GM21723 (cell line): ENCODE results near the gene FAM76B.
"Not testable (repeated sequence)": the region's sequence is repeated elsewhere in the genome, so short reads cannot be mapped to it uniquely, and the experiment has no call there.

Experiments used
- ATAC-seq: cut with Tn5 transposase; IDR thresholded peaks from one replicate; pipeline ENCODE4 v1.9.1; 2021; ENCODE audit warnings: mild to moderate bottlenecking, moderate library complexity; ENCODE audit not compliant: unreplicated experiment

The FAM76B gene

DNA sequence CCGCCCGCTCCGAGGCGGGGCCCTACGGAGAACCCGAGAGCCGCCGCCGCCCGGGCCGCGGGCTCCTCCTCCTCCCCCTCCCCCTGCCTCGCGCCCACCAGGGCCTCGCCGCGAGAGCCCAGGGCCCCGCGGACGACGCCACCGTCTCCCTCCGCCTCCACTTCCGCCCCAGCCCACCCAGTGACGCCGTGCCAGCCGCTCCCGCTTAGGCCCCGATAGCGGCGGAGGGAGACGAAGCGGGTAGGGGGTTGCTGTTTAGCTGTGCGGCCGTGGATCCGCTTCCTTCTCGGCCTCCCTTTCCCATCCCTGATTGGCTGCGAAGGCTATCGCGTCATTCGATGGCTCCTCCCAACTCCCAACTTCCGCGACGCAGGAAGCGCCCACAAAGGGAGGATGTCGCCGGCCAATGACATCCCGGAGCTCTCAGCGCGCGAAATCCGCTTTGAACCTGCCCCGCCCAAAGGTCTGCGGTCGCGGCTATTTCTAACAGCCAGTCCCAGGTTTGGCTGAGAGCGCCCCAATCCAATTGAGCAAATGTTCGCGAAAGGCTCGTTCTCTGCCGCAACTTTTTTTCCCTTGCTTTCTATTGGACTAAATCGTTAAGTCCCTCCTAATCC lies at the start of gene FAM76B:
TSS of gene FAM76B (minus strand) at position 277 of the 617 bp plus-strand sequence. CDS start 304 bp downstream, outside the sequence.
- peak; percentile 77 for ATAC-seq

DNA sequence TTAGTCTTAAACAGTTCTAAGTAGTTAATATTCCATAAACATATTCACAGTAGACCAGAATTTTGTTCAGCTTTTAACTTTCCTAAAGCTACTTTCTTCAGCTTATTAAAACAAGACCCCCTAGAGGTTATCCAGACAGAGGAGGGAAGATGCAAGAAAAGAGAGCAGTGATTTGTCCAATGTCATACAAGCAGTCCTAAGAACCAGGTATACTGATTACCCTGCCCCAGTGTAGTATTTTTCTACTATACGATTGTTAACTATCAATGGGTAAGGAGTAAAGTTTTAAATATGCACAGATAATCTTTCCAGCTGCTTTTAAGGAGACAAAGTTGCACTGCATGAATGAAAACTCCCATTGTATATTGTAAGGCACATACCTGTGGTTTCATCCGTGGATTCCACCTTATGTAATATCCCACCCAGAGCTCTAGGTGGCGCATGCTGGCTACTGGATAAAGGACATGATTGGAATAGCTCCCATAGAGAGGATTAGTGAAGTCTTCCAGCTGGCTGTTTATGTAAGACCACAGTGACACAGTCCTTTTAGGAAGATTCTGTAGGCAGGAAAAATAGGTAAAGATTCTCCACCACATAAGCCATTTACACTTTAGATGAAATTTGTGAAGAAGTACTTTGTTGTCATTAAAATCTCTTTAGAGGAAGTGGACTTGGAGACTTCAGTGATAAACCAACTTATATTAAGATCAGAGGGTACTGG lies 46.3 kb upstream of the FAM76B start:
- peak; percentile 94 for ATAC-seq

DNA sequence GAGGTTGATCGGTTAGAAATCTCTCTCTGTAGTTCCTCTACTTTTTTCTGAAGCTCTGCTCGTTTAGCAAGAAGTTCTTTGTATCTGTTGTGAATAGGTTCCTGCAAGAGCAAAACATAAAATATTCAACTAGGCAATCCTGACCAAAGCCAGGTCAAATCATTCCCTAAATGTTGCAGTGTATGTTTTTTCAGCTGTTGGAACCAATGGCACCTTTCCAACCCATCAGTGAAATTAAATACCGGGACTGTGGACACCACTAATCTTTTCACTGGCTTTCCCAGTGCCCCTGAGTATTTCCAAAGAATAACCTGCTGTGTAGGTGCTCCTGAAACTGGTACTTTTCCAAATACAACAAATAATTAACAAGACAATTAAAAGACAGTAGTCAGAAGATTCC lies 45.8 kb upstream of the FAM76B start:
- ATAC-seq, result no peak

DNA sequence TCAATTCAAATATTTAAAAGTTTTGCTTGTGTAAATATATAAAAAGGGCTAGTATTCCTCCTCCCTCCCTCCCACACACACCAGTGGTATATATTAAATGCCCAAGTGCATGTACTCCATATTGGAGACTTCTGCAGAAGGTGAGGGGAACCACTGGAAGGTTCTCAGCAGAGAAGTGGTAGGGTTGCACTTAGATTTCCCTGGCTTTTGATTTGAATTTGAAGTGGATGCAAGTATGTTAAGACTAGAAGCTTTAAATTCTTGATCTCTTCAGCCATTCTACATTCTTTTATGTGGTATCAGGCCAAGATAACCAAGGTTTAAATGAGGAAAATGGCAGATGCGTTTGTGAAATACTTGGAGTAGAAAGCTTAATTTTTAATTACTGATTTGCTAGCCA lies 43.8 kb upstream of the FAM76B start:
- no peak for ATAC-seq

DNA sequence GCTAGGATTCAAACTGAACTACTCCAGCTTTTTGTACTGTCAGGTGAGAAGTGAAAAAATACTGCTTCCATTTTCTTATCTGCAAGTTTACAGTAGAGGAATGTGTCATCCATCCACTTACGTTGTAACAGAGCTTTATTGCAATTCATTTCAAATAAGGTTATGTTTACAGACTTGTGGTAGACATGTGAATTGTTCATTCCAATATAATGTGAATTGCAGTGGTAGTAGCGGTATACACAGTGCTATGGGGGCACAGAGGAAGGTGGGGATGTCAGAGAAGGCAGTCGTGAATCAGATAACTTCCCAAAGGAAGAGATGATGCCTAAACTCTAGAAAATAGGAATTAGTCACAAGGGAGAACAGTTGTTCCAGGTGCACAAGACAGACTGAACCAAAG lies 43.2 kb upstream of the FAM76B start:
- ATAC-seq, result no peak

DNA sequence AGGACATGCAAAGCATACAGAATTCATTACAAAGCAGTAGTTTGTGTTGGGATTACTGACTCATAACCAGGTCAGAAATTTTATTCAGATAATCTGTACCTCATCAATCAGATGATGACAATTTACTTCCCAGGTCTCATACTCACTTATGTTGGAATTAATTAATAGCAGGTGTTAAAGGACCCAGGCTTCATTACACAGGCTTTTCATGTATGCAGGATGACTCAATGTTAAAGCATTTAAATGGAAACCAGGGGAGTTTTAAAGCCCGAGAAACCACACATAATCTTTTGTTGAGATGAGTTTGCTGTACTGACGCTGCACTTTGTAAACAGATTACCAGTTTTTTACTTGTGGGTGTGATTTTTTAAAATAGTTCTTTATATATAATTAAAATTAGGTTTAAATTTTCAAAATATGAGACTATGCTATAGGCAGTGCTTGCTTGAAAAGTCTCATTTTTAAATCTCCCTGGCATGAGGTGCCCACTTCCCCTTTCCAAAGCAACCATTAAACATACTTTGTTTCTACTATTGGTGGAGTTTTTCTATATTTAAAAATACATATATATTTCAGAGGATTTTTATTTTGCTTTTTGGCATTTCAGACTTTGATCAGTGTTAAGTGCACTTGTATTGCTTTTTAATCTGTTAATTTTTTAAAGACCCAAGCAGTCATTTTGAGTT lies 41.8 kb upstream of the FAM76B start:
- ATAC-seq, result no peak

DNA sequence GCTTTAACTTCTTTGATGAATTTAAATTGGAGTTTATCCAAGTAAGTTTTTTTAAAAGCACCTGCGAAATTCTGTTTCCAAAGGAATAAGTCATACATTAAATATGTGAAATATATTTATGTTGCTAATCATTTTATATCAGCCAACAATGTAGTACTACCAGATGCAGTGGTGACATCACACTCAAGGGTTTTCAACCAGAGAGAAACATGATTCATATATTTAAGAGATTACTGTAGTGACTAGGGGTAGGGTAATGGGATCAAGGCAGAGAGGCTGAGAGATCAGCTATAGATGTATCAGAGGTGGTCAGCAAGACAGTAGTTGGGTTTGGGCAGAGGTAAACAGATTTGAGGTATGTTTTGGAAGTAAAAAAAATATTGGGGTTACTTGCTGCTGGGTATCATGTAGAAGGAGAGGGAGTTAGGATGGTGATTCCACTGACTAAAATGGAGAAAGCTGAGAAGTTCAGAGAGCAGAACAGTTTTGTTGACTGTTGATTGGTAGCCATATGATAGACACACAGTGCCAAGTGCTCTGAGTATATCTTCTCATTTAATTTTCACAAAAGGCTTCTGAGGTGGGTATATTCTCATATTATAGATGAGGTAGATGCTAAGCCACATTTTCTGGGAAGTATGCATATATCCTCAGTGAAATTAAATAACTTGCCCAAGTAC lies 40.1 kb upstream of the FAM76B start:
- ATAC-seq, result no peak

DNA sequence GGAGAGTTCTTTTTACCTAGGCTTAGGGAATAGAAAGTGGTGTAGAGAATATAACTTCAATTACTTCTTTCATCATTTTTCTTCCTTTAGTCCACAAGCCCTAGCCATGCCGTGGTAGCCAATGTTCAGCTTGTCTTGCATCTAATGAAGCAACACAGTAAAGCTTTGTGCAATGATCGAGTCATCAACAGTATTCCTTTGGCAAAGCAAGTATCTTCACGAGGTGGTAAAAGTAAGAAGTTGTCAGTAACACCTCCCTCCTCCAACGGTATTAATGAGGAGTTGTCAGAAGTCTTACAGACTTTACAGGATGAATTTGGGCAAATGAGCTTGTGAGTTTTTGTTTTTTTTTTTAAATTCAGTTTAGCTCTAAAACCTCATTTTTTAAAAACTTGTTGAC lies 38.1 kb upstream of the FAM76B start:
- no peak for ATAC-seq

DNA sequence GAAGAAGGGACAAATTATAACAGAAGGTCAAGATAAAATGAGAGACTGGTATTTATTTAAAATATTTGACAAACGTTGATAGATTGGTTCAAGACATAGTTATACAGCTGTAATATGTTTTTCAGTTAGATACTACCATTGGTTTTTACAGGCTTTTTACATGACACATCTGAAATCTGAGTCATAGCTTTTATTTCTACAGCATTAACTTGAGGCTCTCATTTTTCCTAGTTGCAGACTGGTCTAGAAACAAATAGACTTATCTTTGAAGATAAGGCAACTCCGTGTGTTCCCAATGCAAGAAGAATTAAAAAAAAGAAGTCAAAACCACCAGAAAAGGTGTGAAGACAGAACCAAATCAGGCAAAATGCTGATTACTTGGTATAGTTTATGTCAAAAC lies 32.1 kb upstream of the FAM76B start:
- no peak for ATAC-seq

DNA sequence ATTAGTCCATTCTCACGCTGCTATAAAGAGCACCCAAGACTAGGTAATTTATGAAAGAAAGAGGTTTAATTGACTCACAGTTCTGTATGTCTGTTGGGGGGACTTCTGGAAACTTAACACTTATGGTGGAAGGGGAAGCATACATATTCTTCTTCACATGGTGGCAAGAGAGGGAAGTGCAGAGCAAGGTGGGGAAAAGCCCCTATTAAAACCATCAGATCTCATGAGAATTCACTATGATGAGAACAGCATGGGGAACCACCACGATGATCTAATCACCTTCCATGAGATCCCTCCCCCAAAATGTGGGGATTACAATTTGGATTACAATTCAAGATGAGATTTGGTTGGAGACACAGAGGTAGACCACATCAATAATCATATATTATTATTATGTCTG lies 26.5 kb upstream of the FAM76B start:
- ATAC-seq, result no peak

DNA sequence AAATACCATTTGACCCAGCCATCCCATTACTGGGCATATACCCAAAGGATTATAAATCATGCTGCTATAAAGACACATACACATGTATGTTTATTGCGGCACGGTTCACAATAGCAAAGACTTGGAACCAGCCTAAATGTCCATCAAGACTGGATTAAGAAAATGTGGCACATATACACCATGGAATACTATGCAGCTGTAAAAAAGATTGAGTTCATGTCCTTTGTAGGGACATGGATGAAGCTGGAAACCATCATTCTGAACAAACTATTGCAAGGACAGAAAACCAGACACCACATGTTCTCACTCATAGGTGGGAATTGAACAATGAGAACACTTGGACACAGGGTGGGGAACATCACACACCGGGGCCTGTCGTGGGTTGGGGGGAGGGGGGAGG lies 21.5 kb upstream of the FAM76B start:
- not testable (repeated sequence) for ATAC-seq

DNA sequence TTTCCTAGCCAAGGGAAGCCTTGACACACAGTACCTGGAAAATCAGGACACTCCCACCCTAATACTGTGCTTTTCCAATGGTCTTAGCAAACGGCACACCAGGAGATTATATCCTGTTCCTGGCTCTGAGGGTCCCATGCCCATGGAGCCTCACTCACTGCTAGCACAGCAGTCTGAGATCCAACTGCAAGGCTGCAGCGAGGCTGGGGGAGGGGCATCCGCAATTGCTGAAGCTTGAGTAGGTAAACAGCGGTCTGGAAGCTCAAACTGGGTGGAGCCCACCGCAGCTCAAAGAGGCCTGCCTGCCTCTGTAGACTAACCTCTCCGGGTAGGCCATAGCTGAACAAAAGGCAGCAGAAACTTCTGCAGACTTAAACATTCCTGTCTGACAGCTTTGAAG lies 16.9 kb upstream of the FAM76B start:
- not testable (repeated sequence) for ATAC-seq

DNA sequence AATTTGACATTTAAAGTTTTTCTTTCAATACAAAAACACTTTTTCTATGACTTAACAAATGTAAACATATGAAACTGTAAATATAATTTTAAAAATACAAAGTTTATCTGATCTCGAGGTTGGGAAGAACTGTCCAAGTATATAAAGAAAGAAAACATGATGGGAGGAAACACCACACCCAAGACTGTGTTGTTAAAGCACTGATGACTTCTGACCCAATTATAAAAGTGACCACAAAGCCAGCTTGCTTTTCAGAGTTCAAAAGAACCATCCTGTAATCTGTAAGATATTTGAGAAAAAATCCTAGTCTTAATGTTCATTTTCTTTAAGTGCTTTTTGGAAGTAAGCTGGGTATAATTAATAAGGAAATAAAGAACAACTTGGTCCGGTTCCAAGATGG lies 16.3 kb upstream of the FAM76B start:
- ATAC-seq, result no peak

DNA sequence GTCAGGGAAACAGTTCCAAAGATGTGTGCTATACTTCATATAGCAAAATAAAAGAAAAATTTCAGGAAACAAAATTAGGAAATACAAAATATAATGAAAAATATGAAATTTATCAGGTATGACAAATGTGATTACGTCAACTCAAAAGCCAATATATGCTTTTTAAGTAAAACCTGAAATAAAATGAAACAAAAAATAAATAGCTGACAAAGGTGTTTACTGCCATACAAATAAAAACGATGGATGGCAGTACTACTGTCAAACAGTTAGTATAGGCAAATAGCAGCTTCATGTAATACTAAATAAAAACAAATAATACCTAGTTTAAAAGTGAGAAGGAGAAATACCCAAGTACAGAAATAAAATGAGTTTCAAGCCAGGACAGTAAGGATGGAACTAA lies 14.4 kb upstream of the FAM76B start:
- ATAC-seq, result no peak

DNA sequence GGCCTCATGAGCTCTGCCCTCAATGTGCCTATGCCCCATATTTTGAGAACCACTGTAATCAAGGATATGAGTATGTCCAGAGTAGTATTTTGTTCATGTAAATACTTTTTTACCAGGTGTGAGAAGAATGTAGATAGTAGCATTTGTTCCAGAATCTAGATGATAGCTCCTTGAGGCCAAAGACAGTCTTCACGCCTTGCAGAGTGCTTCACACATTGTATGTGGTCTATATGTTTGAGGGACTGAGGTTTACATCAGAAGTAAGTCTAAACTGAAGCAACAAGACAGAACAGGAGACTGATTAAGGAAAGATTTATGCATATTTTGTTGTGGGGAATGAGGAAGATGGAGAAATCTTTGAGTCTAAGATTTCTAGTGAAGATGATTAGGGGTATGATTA lies 13.2 kb upstream of the FAM76B start:
- ATAC-seq, result no peak

DNA sequence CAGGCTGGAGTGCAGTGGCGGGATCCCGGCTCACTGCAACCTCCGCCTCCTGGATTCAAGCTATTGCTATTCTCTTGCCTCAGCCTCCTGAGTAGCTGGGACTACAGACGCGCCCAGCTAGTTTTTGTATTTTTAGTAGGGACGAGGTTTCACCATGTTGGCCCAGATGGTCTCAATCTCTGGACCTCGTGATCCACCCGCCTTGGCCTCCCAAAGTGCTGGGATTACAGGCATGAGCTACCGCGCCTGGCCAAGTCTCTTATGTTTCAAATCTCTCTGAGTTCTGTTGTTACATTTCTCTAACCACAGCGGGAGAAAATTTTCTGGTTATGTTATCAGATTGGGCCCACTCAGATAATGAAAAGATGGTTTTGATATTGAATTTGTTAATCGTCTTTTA lies 10.9 kb upstream of the FAM76B start:
- no peak for ATAC-seq

DNA sequence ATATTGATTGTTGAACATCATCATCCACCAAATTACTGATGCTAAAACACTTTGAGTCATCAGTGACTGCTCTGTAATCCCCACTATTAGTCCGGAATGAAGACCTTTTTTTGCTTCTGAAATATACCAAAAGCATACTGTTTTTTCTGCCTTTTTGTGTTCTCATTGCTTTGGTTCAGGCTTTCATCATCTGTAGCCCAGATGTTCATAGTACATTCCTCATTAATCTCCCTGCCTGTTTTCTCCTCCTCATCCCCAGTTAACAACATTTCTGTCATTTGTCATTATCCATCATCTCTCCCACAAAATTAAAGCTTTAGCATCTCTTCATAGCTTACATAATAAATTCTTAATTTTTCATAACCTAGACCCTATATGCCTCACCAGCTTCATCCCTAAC lies 10.0 kb upstream of the FAM76B start:
- no peak for ATAC-seq

DNA sequence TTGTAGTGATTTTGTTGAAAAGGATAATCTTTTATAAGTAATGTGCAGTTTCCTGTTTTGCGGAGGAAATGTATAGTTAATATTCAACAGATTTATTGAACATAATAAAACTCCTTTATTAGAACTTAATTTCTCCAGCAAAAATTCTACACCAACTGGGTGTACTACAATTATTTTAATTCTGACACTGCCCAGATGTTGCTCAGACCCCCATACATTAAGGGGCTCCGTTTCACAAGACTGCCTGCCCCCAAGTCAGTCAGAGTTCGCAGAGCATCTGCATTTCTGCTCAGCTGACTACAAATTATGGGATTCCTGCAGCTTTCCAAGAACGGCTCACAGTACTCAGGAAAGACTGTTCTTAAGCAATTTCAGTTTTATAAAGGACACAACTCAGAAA lies 6.9 kb upstream of the FAM76B start:
- ATAC-seq, result no peak

DNA sequence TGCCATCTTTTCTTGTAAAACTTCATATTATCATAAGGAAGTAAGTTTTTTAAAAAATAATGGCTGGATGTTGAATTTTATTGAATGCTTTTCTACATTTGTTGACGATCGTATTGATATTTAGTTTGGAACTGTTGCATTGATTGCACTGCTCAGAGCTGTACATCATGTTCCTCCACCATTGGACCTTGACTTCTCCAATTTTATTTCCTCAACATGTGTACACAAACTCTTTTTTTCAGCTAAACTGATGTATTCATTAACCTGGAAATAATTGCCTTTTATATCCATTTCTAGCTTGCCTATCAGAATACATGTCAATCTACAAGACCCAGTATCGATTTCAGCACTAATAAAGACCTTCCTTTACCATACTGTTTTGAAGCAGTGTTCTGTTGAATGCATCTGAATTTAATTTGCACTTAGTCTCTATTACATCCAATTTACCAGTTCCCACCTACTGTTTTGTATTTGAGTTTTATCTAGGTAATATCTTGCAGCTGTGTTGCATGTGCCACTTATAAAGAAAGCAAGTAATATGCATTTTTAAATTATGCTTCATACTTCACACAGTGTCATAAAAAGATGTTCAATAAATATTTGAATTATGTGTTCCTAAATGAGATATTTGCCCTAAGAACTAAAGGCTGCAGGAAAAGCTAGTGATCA lies 6.2 kb upstream of the FAM76B start:
- ATAC-seq, result no peak

DNA sequence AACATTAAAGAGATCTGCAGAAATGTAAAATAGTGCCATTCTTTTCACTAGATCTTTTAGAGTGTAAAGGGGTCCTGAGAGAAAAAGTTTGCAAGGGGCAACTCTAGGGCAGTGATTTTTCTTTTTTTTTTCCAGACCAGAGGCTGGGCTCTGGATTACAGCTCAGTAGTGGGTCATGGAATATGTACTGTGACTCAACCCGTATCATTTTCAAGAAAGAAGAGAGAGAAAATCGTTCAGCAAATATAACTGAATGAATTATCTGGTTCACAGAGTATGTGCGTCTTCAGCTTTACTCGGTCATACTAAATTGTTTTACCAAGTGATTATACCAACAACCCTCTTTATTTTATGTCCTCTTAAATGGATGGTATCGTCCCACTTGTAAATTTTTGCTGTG lies 4.5 kb upstream of the FAM76B start:
- no peak for ATAC-seq

DNA sequence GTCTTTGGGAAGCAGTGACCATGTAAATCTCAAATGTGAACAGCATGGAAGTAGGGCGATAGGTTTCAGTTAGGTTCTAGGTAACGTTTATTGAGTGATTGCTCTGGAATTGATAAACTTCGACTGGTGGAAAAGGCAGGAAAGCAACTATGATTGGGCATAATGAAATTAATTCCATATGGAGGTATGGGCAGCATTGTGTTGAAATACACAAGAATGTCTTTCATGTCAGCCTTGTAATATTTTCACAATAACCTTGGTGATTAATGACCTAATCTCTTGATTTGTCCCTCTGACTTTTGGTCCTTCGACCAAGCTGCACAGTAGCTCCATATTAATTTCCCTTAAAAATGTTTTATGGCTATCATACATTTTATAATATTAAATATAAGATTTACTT lies 3.5 kb upstream of the FAM76B start:
- no peak for ATAC-seq
